ENCODE data around the gene TMEM106C. TPM values are rescaled to one million over a fixed set of nuclear protein-coding genes. Genes with fewer than 3 reads are reported as not detected.

Gene TMEM106C
- total RNA-seq, 2 experiments from 2014 or later: 148 to 158 TPM

GRCh38 chr12:47982770-47983169 is 19.4 kb downstream of the TMEM106C start:
- Mint-ChIP-seq H3K27me3 (peaks cover 4% of the 10 kb centered on the region), H3K4me3 (no peak overlapping the region), H3K9me3 (no peaks in the 10 kb centered on the region), H3K27ac (no peak overlapping the region), H3K36me3 (ENCODE audit: low read depth) (no peaks in the 10 kb centered on the region), H3K4me1 (ENCODE audit: low read depth) (no peaks in the 10 kb centered on the region)
- ChIA-PET CTCF (interaction anchor here (1.2 kb wide), 1 partner anchor 19 kb away, joined by 5 read pairs; the partner anchor contains the start of gene TMEM106C), POLR2A (no interaction called here)
- DNase-seq: no peak
- ATAC-seq: no peak
- TF ChIP-seq CTCF (IDR thresholded peaks at IDR 0.05): no peak
- intact Hi-C loops (cut with micrococcal nuclease): no loop called here

- ATAC-seq: no peak
- ChIA-PET POLR2A (no interaction called here), CTCF (no interaction called here)
- no peaks in the 10 kb centered on the region for H3K36me3 Mint-ChIP-seq (ENCODE audit: low read depth)
- no peak overlapping the region for H3K4me3 Mint-ChIP-seq
- no peaks in the 10 kb centered on the region for H3K9me3 Mint-ChIP-seq
- no peak for TF ChIP-seq CTCF (IDR thresholded peaks at IDR 0.05)
- peaks cover 4% of the 10 kb centered on the region for H3K27me3 Mint-ChIP-seq
- H3K27ac Mint-ChIP-seq: no peak overlapping the region
- intact Hi-C loops (cut with micrococcal nuclease): no loop called here
- DNase-seq: no peak
- H3K4me1 Mint-ChIP-seq (ENCODE audit: low read depth): no peaks in the 10 kb centered on the region
Observed at GRCh38 chr12:47983541-47984115, 20.2 kb downstream of the TMEM106C start.

- POLR2A ChIA-PET: no interaction called here
- peaks cover 7% of the 10 kb centered on the region for H3K4me1 Mint-ChIP-seq (ENCODE audit: low read depth)
- H3K4me3 Mint-ChIP-seq: no peak overlapping the region
- CTCF ChIA-PET: no interaction called here
- H3K27ac Mint-ChIP-seq: no peak overlapping the region
- DNase-seq: no peak
- no peaks in the 10 kb centered on the region for H3K9me3 Mint-ChIP-seq
- H3K27me3 Mint-ChIP-seq: peaks cover 6% of the 10 kb centered on the region
- H3K36me3 Mint-ChIP-seq (ENCODE audit: low read depth): no peaks in the 10 kb centered on the region
- no peak for TF ChIP-seq CTCF (IDR thresholded peaks at IDR 0.05)
- ATAC-seq: no peak
- intact Hi-C loops (cut with micrococcal nuclease): no loop called here
Observed at GRCh38 chr12:47984331-47984801, 21.0 kb downstream of the TMEM106C start.

GRCh38 chr12:47985596-47986290 is 22.3 kb downstream of the TMEM106C start:
- no peaks in the 10 kb centered on the region for H3K9me3 Mint-ChIP-seq
- no peak for DNase-seq
- H3K27ac Mint-ChIP-seq: no peak overlapping the region
- no peak for ATAC-seq
- peaks cover 6% of the 10 kb centered on the region for H3K27me3 Mint-ChIP-seq
- intact Hi-C loops (cut with micrococcal nuclease): no loop called here
- peaks cover 20% of the 10 kb centered on the region for H3K4me1 Mint-ChIP-seq (ENCODE audit: low read depth)
- H3K36me3 Mint-ChIP-seq (ENCODE audit: low read depth): no peaks in the 10 kb centered on the region
- POLR2A ChIA-PET: no interaction called here
- CTCF ChIA-PET: no interaction called here
- H3K4me3 Mint-ChIP-seq: no peak overlapping the region
- TF ChIP-seq CTCF (IDR thresholded peaks at IDR 0.05): no peak

GRCh38 chr12:47986291-47986660 is 22.9 kb downstream of the TMEM106C start:
- Mint-ChIP-seq H3K27ac (no peak overlapping the region), H3K36me3 (ENCODE audit: low read depth) (no peaks in the 10 kb centered on the region), H3K9me3 (no peaks in the 10 kb centered on the region), H3K27me3 (peaks cover 6% of the 10 kb centered on the region), H3K4me1 (ENCODE audit: low read depth) (peaks cover 22% of the 10 kb centered on the region), H3K4me3 (no peak overlapping the region)
- ChIA-PET CTCF (no interaction called here), POLR2A (no interaction called here)
- TF ChIP-seq CTCF (IDR thresholded peaks at IDR 0.05): no peak
- intact Hi-C loops (cut with micrococcal nuclease): no loop called here
- DNase-seq (no peak), ATAC-seq (no peak)
